HEK293 (cell line): ENCODE results near the gene ARHGAP5.

Source experiments
- BCL11B ChIP-seq: fragments of 450-650 bp; formaldehyde crosslinking; IDR thresholded peaks from 2 replicates; pipeline ENCODE4 v1.5.1; 2016; ENCODE audit warnings: low read depth, missing biosample characterization, missing genetic modification characterization
- CTCF ChIP-seq: fragments of 450-650 bp; formaldehyde crosslinking; IDR thresholded peaks from 2 replicates; pipeline ENCODE4 v1.5.1; 2016; ENCODE audit warnings: missing biosample characterization, missing genetic modification characterization
- IKZF3 ChIP-seq: fragments of 450-650 bp; IDR thresholded peaks from 2 replicates; pipeline ENCODE4 v1.5.0; 2018; ENCODE audit warnings: missing biosample characterization, mild to moderate bottlenecking, missing genetic modification characterization, moderate library complexity
- KLF1 ChIP-seq: fragments of 450-650 bp; formaldehyde crosslinking; IDR thresholded peaks from 2 replicates; pipeline ENCODE4 v1.5.1; 2016; ENCODE audit warnings: missing biosample characterization, missing genetic modification characterization
- REST ChIP-seq: fragments of 450-650 bp; formaldehyde crosslinking; IDR thresholded peaks from 2 replicates; pipeline ENCODE4 v1.5.1; 2016; ENCODE audit warnings: missing biosample characterization, missing genetic modification characterization
- ZBTB11 ChIP-seq: fragments of 450-650 bp; formaldehyde crosslinking; conservative IDR thresholded peaks from 2 replicates; pipeline ENCODE4 v1.5.1; 2016; ENCODE audit warnings: low read depth, missing biosample characterization, missing genetic modification characterization
- ZNF10 ChIP-seq: fragments of 450-650 bp; formaldehyde crosslinking; IDR thresholded peaks from 2 replicates; pipeline ENCODE4 v1.5.1; 2017; ENCODE audit warnings: missing biosample characterization, missing genetic modification characterization
- ZNF239 ChIP-seq: fragments of 450-650 bp; formaldehyde crosslinking; IDR thresholded peaks from 2 replicates; pipeline ENCODE4 v1.5.1; 2016; ENCODE audit warnings: missing biosample characterization, missing genetic modification characterization
- ZNF791 ChIP-seq: fragments of 450-650 bp; formaldehyde crosslinking; IDR thresholded peaks from 2 replicates; pipeline ENCODE4 v1.5.1; 2016; ENCODE audit warnings: missing biosample characterization, missing genetic modification characterization

GRCh38 chr14:32200368-32201192, 123.5 kb downstream of the ARHGAP5 start:
- no peak for TF ChIP-seq BCL11B
- TF ChIP-seq REST (tag by site-specific recombination), result no peak
- no peak for TF ChIP-seq CTCF (tag by site-specific recombination)
- TF ChIP-seq ZNF791 (tag by site-specific recombination), result no peak
- no peak for TF ChIP-seq KLF1 (tag by site-specific recombination)
- no peak for TF ChIP-seq ZBTB11 (tag by site-specific recombination)
- TF ChIP-seq IKZF3, result no peak
- TF ChIP-seq ZNF239 (tag by site-specific recombination), result no peak
- no peak for TF ChIP-seq ZNF10 (tag by site-specific recombination)
